ENCODE data around the gene ARHGEF39. TPM values are rescaled to one million over a fixed set of nuclear protein-coding genes. Genes with fewer than 3 reads are reported as not detected.

The ARHGEF39 gene
- total RNA-seq, 1 donor, result 0.36 TPM

DNA sequence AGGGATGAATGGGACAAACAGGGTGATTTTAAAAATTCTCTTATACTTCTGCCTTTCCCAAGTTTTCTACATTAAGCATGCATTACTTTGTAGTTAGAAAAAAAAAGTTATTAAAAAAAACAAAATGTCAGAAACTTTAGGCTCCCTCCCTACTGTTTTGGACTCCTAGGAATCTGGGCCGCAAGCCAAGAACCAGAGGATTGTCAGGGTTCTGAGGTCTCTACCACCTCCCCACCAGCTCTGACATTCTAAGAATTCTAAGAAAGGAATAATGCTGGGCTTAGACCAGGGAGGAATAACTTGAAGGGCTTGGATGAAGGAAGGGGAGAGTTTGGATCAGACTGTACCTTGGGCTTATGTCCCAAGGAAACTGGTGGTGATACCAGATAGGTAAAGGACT lies 1.1 kb upstream of the ARHGEF39 start:
- TF ChIP-seq, protein P1, sequence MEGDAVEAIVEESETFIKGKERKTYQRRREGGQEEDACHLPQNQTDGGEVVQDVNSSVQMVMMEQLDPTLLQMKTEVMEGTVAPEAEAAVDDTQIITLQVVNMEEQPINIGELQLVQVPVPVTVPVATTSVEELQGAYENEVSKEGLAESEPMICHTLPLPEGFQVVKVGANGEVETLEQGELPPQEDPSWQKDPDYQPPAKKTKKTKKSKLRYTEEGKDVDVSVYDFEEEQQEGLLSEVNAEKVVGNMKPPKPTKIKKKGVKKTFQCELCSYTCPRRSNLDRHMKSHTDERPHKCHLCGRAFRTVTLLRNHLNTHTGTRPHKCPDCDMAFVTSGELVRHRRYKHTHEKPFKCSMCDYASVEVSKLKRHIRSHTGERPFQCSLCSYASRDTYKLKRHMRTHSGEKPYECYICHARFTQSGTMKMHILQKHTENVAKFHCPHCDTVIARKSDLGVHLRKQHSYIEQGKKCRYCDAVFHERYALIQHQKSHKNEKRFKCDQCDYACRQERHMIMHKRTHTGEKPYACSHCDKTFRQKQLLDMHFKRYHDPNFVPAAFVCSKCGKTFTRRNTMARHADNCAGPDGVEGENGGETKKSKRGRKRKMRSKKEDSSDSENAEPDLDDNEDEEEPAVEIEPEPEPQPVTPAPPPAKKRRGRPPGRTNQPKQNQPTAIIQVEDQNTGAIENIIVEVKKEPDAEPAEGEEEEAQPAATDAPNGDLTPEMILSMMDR (IDR thresholded peaks at IDR 0.05; ENCODE audit: extremely low read depth, low read depth, low read length), result no peak
- DNase-seq (ENCODE audit: insufficient read length, low spot score, missing footprints), result no peak
- no peak overlapping the region for H2AFZ ChIP-seq (ENCODE audit: low read length)
- H3K79me2 ChIP-seq (ENCODE audit: insufficient read depth, low read length), result no peaks in the 10 kb centered on the region
- peaks cover 15% of the 10 kb centered on the region for H3K4me1 ChIP-seq (ENCODE audit: insufficient read depth, low read length)
- no peak overlapping the region for H3K4me3 ChIP-seq (ENCODE audit: insufficient read depth, low read length)
- no peaks in the 10 kb centered on the region for H3K9me3 ChIP-seq (ENCODE audit: low read depth, low read length)
- H3K27ac ChIP-seq (ENCODE audit: low read depth, low read length), result no peak overlapping the region
- H3K4me2 ChIP-seq (ENCODE audit: insufficient read depth, low read length), result no peak overlapping the region
- peaks cover 11% of the 10 kb centered on the region for H3K36me3 ChIP-seq (ENCODE audit: insufficient read depth, low read length)
- H3K27me3 ChIP-seq (ENCODE audit: insufficient read depth, low read length), result no peaks in the 10 kb centered on the region
- no peaks in the 10 kb centered on the region for H4K20me1 ChIP-seq (ENCODE audit: insufficient read depth, low read length)

- TF ChIP-seq, protein P1 (IDR thresholded peaks at IDR 0.05; ENCODE audit: extremely low read depth, low read depth, low read length), result no peak
- peak overlapping the region; percentile 24 for H3K27ac ChIP-seq (ENCODE audit: low read depth, low read length)
Observed at GRCh38 chr9:35665471-35665818, 450 bp upstream of the ARHGEF39 start.

GRCh38 chr9:35662437-35662836 lies 2.6 kb downstream of the ARHGEF39 start:
- Histone ChIP-seq H3K36me3 (ENCODE audit: insufficient read depth, low read length) (peaks cover 22% of the 10 kb centered on the region), H3K4me2 (ENCODE audit: insufficient read depth, low read length) (no peak overlapping the region), H3K4me1 (ENCODE audit: insufficient read depth, low read length) (peaks cover 26% of the 10 kb centered on the region), H3K4me3 (ENCODE audit: insufficient read depth, low read length) (no peak overlapping the region), H3K9me3 (ENCODE audit: low read depth, low read length) (no peaks in the 10 kb centered on the region), H4K20me1 (ENCODE audit: insufficient read depth, low read length) (no peaks in the 10 kb centered on the region), H3K27ac (ENCODE audit: low read depth, low read length) (no peak overlapping the region), H3K27me3 (ENCODE audit: insufficient read depth, low read length) (no peaks in the 10 kb centered on the region), H2AFZ (ENCODE audit: low read length) (no peak overlapping the region), H3K79me2 (ENCODE audit: insufficient read depth, low read length) (peaks cover 10% of the 10 kb centered on the region)
- DNase-seq (ENCODE audit: insufficient read length, low spot score, missing footprints), result no peak
- TF ChIP-seq, protein P1 (IDR thresholded peaks at IDR 0.05; ENCODE audit: extremely low read depth, low read depth, low read length), result no peak

More at GRCh38 chr9:35665471-35665818, 450 bp upstream of the ARHGEF39 start:
- Histone ChIP-seq H3K4me3 (ENCODE audit: insufficient read depth, low read length) (peak overlapping the region; percentile 78), H3K4me2 (ENCODE audit: insufficient read depth, low read length) (peak overlapping the region; percentile 96), H3K9me3 (ENCODE audit: low read depth, low read length) (no peaks in the 10 kb centered on the region), H4K20me1 (ENCODE audit: insufficient read depth, low read length) (no peaks in the 10 kb centered on the region), H2AFZ (ENCODE audit: low read length) (peak overlapping the region; percentile 93), H3K36me3 (ENCODE audit: insufficient read depth, low read length) (peaks cover 17% of the 10 kb centered on the region), H3K27me3 (ENCODE audit: insufficient read depth, low read length) (no peaks in the 10 kb centered on the region), H3K79me2 (ENCODE audit: insufficient read depth, low read length) (peaks cover 3% of the 10 kb centered on the region), H3K4me1 (ENCODE audit: insufficient read depth, low read length) (peaks cover 15% of the 10 kb centered on the region)
- DNase-seq (ENCODE audit: insufficient read length, low spot score, missing footprints), result no peak

GRCh38 chr9:35661756-35662350 lies 3.1 kb downstream of the ARHGEF39 start:
- Histone ChIP-seq H3K27me3 (ENCODE audit: insufficient read depth, low read length) (no peaks in the 10 kb centered on the region), H3K36me3 (ENCODE audit: insufficient read depth, low read length) (peaks cover 22% of the 10 kb centered on the region), H4K20me1 (ENCODE audit: insufficient read depth, low read length) (no peaks in the 10 kb centered on the region), H3K4me3 (ENCODE audit: insufficient read depth, low read length) (no peak overlapping the region), H2AFZ (ENCODE audit: low read length) (no peak overlapping the region), H3K79me2 (ENCODE audit: insufficient read depth, low read length) (peaks cover 10% of the 10 kb centered on the region), H3K27ac (ENCODE audit: low read depth, low read length) (peak overlapping the region; percentile 100), H3K4me1 (ENCODE audit: insufficient read depth, low read length) (peaks cover 32% of the 10 kb centered on the region), H3K4me2 (ENCODE audit: insufficient read depth, low read length) (no peak overlapping the region), H3K9me3 (ENCODE audit: low read depth, low read length) (no peaks in the 10 kb centered on the region)
- TF ChIP-seq, protein P1 (IDR thresholded peaks at IDR 0.05; ENCODE audit: extremely low read depth, low read depth, low read length), result no peak
- DNase-seq (ENCODE audit: insufficient read length, low spot score, missing footprints), result no peak
